ENCODE data around the gene R3HCC1L. TPM values are rescaled to one million over a fixed set of nuclear protein-coding genes. Genes with fewer than 3 reads are reported as not detected.

Gene R3HCC1L
- total and polyA plus RNA-seq, 11 donors: 4.0 to 8.6 (median 5.2) TPM

DNA sequence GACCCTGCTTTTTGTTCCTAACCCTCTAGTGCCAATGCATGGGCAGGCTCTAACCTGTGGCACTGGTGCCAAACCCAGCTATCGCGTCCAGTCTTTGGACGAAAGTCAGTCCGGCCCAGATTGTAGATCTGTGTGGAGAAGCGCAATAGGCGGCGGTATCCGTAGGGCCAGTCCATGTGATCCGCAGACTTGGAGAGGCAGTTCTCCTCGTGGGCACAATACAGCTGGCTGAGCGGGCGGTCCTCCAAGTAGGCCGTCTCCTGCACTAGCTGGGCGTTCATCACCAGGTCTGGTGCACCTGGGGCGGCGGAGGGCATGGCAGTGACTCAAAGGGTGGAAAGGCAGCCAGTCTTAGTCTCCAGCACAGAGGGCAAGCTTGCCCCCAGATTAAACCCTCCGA, 119.0 kb downstream of the R3HCC1L start:
- Histone ChIP-seq H3K27me3 (no peaks in the 10 kb centered on the region), H3K36me3 (peaks cover 0 to 42% (median 16%) of the 10 kb centered on the region in 9 donors), H3K9me3 (no peaks in the 10 kb centered on the region), H3K4me3 (no peak overlapping the region), H3K4me1 (no peaks in the 10 kb centered on the region), H3K27ac (no peak overlapping the region)
- WGBS, 4 donors: 89 to 98% (median 96%) methylated on average over 17 of the region's 17 CpGs
- TF ChIP-seq, protein P1, sequence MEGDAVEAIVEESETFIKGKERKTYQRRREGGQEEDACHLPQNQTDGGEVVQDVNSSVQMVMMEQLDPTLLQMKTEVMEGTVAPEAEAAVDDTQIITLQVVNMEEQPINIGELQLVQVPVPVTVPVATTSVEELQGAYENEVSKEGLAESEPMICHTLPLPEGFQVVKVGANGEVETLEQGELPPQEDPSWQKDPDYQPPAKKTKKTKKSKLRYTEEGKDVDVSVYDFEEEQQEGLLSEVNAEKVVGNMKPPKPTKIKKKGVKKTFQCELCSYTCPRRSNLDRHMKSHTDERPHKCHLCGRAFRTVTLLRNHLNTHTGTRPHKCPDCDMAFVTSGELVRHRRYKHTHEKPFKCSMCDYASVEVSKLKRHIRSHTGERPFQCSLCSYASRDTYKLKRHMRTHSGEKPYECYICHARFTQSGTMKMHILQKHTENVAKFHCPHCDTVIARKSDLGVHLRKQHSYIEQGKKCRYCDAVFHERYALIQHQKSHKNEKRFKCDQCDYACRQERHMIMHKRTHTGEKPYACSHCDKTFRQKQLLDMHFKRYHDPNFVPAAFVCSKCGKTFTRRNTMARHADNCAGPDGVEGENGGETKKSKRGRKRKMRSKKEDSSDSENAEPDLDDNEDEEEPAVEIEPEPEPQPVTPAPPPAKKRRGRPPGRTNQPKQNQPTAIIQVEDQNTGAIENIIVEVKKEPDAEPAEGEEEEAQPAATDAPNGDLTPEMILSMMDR (IDR thresholded peaks at IDR 0.05): no peak
- no peak for TF ChIP-seq POLR2A (IDR thresholded peaks at IDR 0.05)
- ATAC-seq (no peak), DNase-seq (no peak)
- intact Hi-C loops (cut with DNase I): no loop called here

DNA sequence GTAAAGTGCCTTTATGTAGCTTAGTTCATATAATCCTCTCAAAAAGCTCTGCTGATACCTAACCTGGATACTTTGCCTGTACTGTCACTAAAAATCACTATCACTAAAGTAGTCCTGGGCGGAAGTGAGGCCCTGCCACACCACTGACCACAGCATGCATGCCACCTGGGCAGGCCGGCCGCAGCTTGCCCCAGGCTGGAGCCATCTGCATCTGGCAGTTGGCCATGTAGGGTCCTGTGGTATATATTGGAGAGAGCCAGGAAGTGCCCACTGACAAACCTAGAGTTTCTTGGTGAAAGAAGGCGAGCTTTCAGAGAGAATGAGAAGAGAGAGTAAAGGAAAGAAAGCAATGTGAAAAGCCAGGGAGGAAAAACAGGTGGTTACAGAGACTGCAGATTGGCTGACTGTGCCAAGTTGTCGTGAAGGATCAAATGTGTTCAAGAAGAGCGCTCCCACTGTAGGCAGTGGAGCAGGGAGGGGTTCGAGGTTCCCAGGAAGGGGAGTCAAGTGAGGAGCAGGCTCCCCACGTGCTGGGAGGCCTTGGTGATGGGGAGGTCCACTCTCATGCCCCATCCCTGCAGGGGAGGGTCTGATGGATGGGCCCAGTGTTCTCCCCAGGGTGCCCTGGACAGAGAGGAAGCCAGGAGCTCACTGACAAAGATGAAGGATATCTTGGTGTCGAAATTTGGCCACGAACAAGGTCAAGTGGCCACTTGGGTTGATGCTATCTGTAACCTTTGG, 119.9 kb downstream of the R3HCC1L start:
- 72 to 86% (median 82%) methylated on average over 10 of the region's 10 CpGs for WGBS, 4 donors
- H3K27ac ChIP-seq: no peak overlapping the region
- intact Hi-C loops (cut with DNase I): no loop called here
- TF ChIP-seq POLR2A (IDR thresholded peaks at IDR 0.05): no peak
- TF ChIP-seq, protein P1 (IDR thresholded peaks at IDR 0.05): no peak
- no peaks in the 10 kb centered on the region for H3K4me1 ChIP-seq
- no peaks in the 10 kb centered on the region for H3K9me3 ChIP-seq
- H3K4me3 ChIP-seq: no peak overlapping the region
- ATAC-seq: no peak
- DNase-seq: no peak
- H3K27me3 ChIP-seq: no peaks in the 10 kb centered on the region
- H3K36me3 ChIP-seq: peaks cover 0 to 33% (median 8%) of the 10 kb centered on the region in 9 donors

DNA sequence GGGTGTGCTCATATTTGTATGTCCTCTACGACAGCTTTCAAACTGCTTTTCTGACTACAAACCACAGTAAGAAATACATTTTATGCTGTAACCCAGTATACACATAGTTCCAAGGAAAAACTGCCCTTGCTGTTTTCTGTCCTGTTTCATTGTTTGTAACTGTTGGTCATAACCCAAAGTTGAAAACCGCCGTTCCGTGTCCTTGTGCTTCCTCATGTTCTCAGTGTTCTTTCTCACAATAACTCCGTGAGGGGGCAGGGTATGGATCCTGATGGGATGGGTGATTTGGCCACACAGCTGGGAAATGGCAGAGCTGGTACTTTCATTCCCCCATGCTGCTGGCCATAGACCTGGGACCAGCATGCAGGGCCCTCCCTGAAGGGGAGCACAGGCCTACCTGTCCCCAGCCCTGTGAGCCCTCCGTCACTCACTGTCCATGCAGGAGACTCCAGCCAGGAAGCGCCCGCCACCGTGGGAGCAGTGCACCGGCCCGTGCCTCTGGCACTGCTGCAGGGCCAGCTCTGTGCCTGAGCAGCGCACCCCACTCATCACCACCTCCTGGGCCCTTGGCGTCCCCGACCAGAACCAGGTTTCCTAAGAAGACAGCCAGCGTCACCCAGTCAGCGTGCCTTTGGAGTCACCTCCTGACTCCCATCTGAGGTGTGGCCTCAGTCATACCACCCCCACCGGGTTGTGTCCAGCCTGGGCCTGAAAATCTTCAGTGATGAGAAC, 120.9 kb downstream of the R3HCC1L start:
- H3K27ac ChIP-seq: no peak overlapping the region
- TF ChIP-seq, protein P1 (IDR thresholded peaks at IDR 0.05): no peak
- no peak for TF ChIP-seq POLR2A (IDR thresholded peaks at IDR 0.05)
- WGBS, 4 donors: 87 to 90% (median 88%) methylated on average over 15 to 17 of the region's 17 CpGs
- H3K4me1 ChIP-seq: no peaks in the 10 kb centered on the region
- DNase-seq: no peak
- H3K9me3 ChIP-seq: no peaks in the 10 kb centered on the region
- H3K4me3 ChIP-seq: no peak overlapping the region
- no peaks in the 10 kb centered on the region for H3K27me3 ChIP-seq
- peaks cover 0 to 29% (median 8%) of the 10 kb centered on the region in 9 donors for H3K36me3 ChIP-seq
- intact Hi-C loops (cut with DNase I): no loop called here
- ATAC-seq: no peak

GRCh38 chr10:98256692-98257091, 122.2 kb downstream of the R3HCC1L start:
- TF ChIP-seq, protein P1 (IDR thresholded peaks at IDR 0.05): no peak
- no peak for TF ChIP-seq POLR2A (IDR thresholded peaks at IDR 0.05)
- DNase-seq: no peak
- no peak for ATAC-seq
- intact Hi-C loops (cut with DNase I): no loop called here
- 95 to 99% (median 97%) methylated on average over 10 to 11 of the region's 11 CpGs for WGBS, 4 donors
- peaks cover 0 to 17% (median 0%) of the 10 kb centered on the region in 9 donors for H3K36me3 ChIP-seq
- H3K4me3 ChIP-seq: no peak overlapping the region
- H3K4me1 ChIP-seq: no peaks in the 10 kb centered on the region
- no peaks in the 10 kb centered on the region for H3K27me3 ChIP-seq
- H3K27ac ChIP-seq: no peak overlapping the region
- H3K9me3 ChIP-seq: no peaks in the 10 kb centered on the region
